ENCODE measurements around the gene AFAP1L1. TPM values are rescaled to one million over a fixed set of nuclear protein-coding genes. Genes with fewer than 3 reads are reported as not detected.

Gene AFAP1L1
- total and polyA plus RNA-seq, 9 of the 15 experiments (the other 6 are each of a cell fraction or from before 2014, with no cell fraction given), result 0.01 to 0.12 (median 0.03) TPM; not detected in 4

- TF ChIP-seq TEAD1 (CRISPR knock-in tag; IDR thresholded peaks at IDR 0.05) (peak in 1 of 2 experiments; percentile 52; a peak in 2 of 4 replicates), EZH2 (IDR thresholded peaks at IDR 0.05; ENCODE audit: borderline replicate concordance, low read depth, low read length) (no peak), ZNF232 (CRISPR knock-in tag; IDR thresholded peaks at IDR 0.05) (0 out of 2 replicates have a peak, but pooled peaks have one; percentile 61), CREBBP (IDR thresholded peaks at IDR 0.05; ENCODE audit: low read depth, low read length) (no peak), YBX1 (IDR thresholded peaks at IDR 0.05) (no peak), PURB (CRISPR knock-in tag; IDR thresholded peaks at IDR 0.05; ENCODE audit: low read depth) (no peak), CBX8 (IDR thresholded peaks at IDR 0.05; ENCODE audit: borderline replicate concordance, extremely low read depth, low read depth, low read length, poor library complexity, severe bottlenecking) (no peak), ZNF311 (CRISPR knock-in tag; IDR thresholded peaks at IDR 0.05) (no peak), SMC3 (conservative IDR thresholded peaks at IDR 0.05; ENCODE audit: insufficient read depth, low read depth, low read length) (no peak), HINFP (tag; conservative IDR thresholded peaks at IDR 0.05; ENCODE audit: low read depth) (peak; percentile 64; the same call in 1 of the 2 replicates), FOXK1 (CRISPR knock-in tag; IDR thresholded peaks at IDR 0.05; ENCODE audit: borderline replicate concordance) (0 out of 2 replicates have a peak, but pooled peaks have one; percentile 55), NRF1 (conservative IDR thresholded peaks at IDR 0.05 in 1 of 2, IDR thresholded peaks at IDR 0.05 in 1 of 2) (peak; percentile 94 to 95), SETDB1 (IDR thresholded peaks at IDR 0.05; ENCODE audit: low read length) (no peak)
- TF ChIP-seq, protein P1, sequence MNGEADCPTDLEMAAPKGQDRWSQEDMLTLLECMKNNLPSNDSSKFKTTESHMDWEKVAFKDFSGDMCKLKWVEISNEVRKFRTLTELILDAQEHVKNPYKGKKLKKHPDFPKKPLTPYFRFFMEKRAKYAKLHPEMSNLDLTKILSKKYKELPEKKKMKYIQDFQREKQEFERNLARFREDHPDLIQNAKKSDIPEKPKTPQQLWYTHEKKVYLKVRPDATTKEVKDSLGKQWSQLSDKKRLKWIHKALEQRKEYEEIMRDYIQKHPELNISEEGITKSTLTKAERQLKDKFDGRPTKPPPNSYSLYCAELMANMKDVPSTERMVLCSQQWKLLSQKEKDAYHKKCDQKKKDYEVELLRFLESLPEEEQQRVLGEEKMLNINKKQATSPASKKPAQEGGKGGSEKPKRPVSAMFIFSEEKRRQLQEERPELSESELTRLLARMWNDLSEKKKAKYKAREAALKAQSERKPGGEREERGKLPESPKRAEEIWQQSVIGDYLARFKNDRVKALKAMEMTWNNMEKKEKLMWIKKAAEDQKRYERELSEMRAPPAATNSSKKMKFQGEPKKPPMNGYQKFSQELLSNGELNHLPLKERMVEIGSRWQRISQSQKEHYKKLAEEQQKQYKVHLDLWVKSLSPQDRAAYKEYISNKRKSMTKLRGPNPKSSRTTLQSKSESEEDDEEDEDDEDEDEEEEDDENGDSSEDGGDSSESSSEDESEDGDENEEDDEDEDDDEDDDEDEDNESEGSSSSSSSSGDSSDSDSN (IDR thresholded peaks at IDR 0.05; ENCODE audit: borderline replicate concordance in 1 of 2, low read depth in 2 of 2, low read length in 2 of 2), result peak; percentile 84 to 93
- TF ChIP-seq, protein P2, sequence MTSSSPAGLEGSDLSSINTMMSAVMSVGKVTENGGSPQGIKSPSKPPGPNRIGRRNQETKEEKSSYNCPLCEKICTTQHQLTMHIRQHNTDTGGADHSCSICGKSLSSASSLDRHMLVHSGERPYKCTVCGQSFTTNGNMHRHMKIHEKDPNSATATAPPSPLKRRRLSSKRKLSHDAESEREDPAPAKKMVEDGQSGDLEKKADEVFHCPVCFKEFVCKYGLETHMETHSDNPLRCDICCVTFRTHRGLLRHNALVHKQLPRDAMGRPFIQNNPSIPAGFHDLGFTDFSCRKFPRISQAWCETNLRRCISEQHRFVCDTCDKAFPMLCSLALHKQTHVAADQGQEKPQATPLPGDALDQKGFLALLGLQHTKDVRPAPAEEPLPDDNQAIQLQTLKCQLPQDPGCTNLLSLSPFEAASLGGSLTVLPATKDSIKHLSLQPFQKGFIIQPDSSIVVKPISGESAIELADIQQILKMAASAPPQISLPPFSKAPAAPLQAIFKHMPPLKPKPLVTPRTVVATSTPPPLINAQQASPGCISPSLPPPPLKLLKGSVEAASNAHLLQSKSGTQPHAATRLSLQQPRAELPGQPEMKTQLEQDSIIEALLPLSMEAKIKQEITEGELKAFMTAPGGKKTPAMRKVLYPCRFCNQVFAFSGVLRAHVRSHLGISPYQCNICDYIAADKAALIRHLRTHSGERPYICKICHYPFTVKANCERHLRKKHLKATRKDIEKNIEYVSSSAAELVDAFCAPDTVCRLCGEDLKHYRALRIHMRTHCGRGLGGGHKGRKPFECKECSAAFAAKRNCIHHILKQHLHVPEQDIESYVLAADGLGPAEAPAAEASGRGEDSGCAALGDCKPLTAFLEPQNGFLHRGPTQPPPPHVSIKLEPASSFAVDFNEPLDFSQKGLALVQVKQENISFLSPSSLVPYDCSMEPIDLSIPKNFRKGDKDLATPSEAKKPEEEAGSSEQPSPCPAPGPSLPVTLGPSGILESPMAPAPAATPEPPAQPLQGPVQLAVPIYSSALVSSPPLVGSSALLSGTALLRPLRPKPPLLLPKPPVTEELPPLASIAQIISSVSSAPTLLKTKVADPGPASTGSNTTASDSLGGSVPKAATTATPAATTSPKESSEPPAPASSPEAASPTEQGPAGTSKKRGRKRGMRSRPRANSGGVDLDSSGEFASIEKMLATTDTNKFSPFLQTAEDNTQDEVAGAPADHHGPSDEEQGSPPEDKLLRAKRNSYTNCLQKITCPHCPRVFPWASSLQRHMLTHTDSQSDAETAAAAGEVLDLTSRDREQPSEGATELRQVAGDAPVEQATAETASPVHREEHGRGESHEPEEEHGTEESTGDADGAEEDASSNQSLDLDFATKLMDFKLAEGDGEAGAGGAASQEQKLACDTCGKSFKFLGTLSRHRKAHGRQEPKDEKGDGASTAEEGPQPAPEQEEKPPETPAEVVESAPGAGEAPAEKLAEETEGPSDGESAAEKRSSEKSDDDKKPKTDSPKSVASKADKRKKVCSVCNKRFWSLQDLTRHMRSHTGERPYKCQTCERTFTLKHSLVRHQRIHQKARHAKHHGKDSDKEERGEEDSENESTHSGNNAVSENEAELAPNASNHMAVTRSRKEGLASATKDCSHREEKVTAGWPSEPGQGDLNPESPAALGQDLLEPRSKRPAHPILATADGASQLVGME (CRISPR knock-in tag; IDR thresholded peaks at IDR 0.05), result no peak
These were observed 73.7 kb downstream of the AFAP1L1 start, which contains the start of gene GRPEL2 (continued) for GRCh38 chr5:149345147-149345891.

Measured in K562 (cell line).